PC-9 (cell line): ENCODE results near the gene CLNK. TPM values are rescaled to one million over a fixed set of nuclear protein-coding genes. Genes with fewer than 3 reads are reported as not detected.
A peak's percentile ranks its signal among the peaks of the same experiment; 100 is the strongest.

ENCODE experiments used
- Bru-seq: library from RNA; stranded (reverse); fragments of 400-500 nt; gene quantifications from one replicate; lab custom pipeline; 2021; lab: Mats Ljungman, UMichigan
- BruChase-seq, 2 experiments: library from RNA; stranded (reverse); fragments of 400-500 nt; gene quantifications; one replicate each; lab custom pipeline; 2021; lab: Mats Ljungman, UMichigan
- BruUV-seq: library from RNA; stranded (reverse); fragments of 400-500 nt; replicated peaks from 2 replicates; lab custom pipeline; 2021; lab: Mats Ljungman, UMichigan
- CTCF ChIA-PET: fragments of 300-600 bp; sonication (Branson Sonifier 250); formaldehyde crosslinking; loops from one replicate; lab custom pipeline; 2022; ENCODE audit warnings: antibody characterized with exemption; lab: Charles Lee
- POLR2A ChIA-PET: fragments of 300-600 bp; sonication (Branson Sonifier 250); formaldehyde crosslinking; loops from one replicate; lab custom pipeline; 2022; ENCODE audit warnings: antibody characterized with exemption; ENCODE audit not compliant: unreplicated experiment; lab: Charles Lee
- DNase-seq, 2 experiments: peaks; one replicate each; pipeline versions ENCODE4 v3.0.0 to v3.0.0-alpha.2; 2015 to 2022; ENCODE audit warnings: mixed read lengths in 1 of 2
- H2AFZ ChIP-seq: fragments of 200-600 bp; sonication (generic); 2 replicates; pipeline ENCODE4 v1.8.1; 2017; ENCODE audit warnings: antibody characterized with exemption
- H3F3A ChIP-seq: fragments of 200-600 bp; sonication (generic); 2 replicates; pipeline ENCODE4 v1.8.1; 2017; ENCODE audit warnings: antibody characterized with exemption, mild to moderate bottlenecking, low read depth; ENCODE audit not compliant: insufficient read depth
- H3K27ac ChIP-seq: fragments of 200-600 bp; sonication (generic); 2 replicates; pipeline ENCODE4 v1.6.1; 2016; ENCODE audit warnings: mixed run types
- H3K27me3 ChIP-seq: fragments of 200-600 bp; sonication (generic); 2 replicates; pipeline ENCODE4 v1.6.1; 2016; ENCODE audit warnings: low read depth, mixed run types; ENCODE audit not compliant: insufficient read depth
- H3K36me3 ChIP-seq: fragments of 200-600 bp; sonication (generic); 2 replicates; pipeline ENCODE4 v1.6.1; 2016; ENCODE audit warnings: low read depth, mixed run types
- H3K4me1 ChIP-seq: fragments of 200-600 bp; sonication (generic); replicated peaks from 2 replicates; pipeline ENCODE4 v1.6.1; 2016; ENCODE audit warnings: mixed run types; ENCODE audit not compliant: insufficient read depth
- H3K4me2 ChIP-seq: fragments of 200-600 bp; sonication (generic); 2 replicates; pipeline ENCODE4 v1.6.1; 2017; ENCODE audit warnings: mixed run types
- H3K4me3 ChIP-seq: fragments of 200-600 bp; sonication (generic); 2 replicates; pipeline ENCODE4 v1.6.1; 2016; ENCODE audit warnings: mixed run types
- H3K79me2 ChIP-seq: fragments of 200-600 bp; sonication (generic); 2 replicates; pipeline ENCODE4 v1.6.1; 2017; ENCODE audit warnings: low read depth, mixed run types
- H3K9me2 ChIP-seq: fragments of 200-600 bp; sonication (generic); 2 replicates; pipeline ENCODE4 v1.8.1; 2017; ENCODE audit warnings: mild to moderate bottlenecking; ENCODE audit not compliant: insufficient read depth
- H3K9me3 ChIP-seq: fragments of 200-600 bp; sonication (generic); 2 replicates; pipeline ENCODE4 v1.8.1; 2016; ENCODE audit warnings: low read depth; ENCODE audit not compliant: insufficient read depth
- H4K20me1 ChIP-seq: fragments of 200-600 bp; sonication (generic); 2 replicates; pipeline ENCODE4 v1.8.1; 2017; ENCODE audit not compliant: insufficient read depth
- EZH2 ChIP-seq: fragments of 200-600 bp; sonication (generic); IDR thresholded peaks from 2 replicates; pipeline ENCODE4 v1.8.0; 2017; ENCODE audit warnings: antibody characterized with exemption, low read depth
- intact Hi-C: fragments of 100-400 bp; cut with micrococcal nuclease; formaldehyde crosslinking; loops from one replicate; pipeline ENCODE4 v1.10.0; 2022; ENCODE audit not compliant: unreplicated experiment
- long read RNA-seq: library from polyadenylated mRNA; stranded (forward); transcript quantifications from one replicate; pipeline ENCODE4 v2.0.0, GENCODE V29; 2022
- total RNA-seq: library from RNA; stranded (reverse); gene quantifications from 2 replicates; pipeline ENCODE4 v1.2.3, GENCODE V29; 2021
- TF ChIP-seq, protein P1 (sequence below): fragments of 200-600 bp; sonication (generic); conservative IDR thresholded peaks from 2 replicates; pipeline ENCODE4 v1.6.1; 2017; ENCODE audit warnings: mixed run types, antibody characterized with exemption, mild to moderate bottlenecking, moderate library complexity

Gene CLNK, protein sequence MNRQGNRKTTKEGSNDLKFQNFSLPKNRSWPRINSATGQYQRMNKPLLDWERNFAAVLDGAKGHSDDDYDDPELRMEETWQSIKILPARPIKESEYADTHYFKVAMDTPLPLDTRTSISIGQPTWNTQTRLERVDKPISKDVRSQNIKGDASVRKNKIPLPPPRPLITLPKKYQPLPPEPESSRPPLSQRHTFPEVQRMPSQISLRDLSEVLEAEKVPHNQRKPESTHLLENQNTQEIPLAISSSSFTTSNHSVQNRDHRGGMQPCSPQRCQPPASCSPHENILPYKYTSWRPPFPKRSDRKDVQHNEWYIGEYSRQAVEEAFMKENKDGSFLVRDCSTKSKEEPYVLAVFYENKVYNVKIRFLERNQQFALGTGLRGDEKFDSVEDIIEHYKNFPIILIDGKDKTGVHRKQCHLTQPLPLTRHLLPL
- not detected in 2 replicates for total RNA-seq
- percentile 5 among the genes with signal in this experiment for Bru-seq, nascent RNA
- percentile 0 among the genes with signal in this experiment for BruChase-seq, experiment 1, labeled RNA remaining after a 2-hour chase
- percentile 3 among the genes with signal in this experiment for BruChase-seq, experiment 2, labeled RNA remaining after a 6-hour chase
- long read RNA-seq = 0 reads

DNA sequence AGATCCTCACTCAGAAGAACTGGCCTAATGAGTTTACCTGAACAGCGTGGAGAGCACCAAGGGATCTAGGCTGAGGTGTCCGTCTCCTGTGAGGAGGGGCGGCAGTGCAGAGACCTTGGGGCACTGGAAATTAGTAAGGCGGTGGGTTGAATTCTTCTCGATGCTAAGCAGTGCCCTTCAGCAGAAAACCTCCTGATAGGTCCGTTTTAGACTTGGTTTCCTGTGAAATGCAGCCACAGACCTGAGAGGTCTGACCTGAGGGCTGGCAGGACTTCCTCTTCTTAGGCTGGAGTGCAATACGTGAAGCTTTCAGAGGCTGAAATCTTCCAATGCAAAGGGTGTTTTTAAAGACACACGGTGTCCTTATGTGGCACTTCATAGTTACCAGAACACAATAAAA lies at the start of gene CLNK:
TSS of gene CLNK (minus strand) at position 138 of the 400 bp plus-strand sequence. CDS start 16,899 bp downstream, outside the sequence.
- Histone ChIP-seq H3K9me2 (no peaks in the 10 kb centered on the region), H3K4me2 (no peak within 1 kb of the TSS), H3K4me1 (no peaks in the 10 kb centered on the region), H3K27ac (no peak within 1 kb of the TSS), H4K20me1 (no peaks in the 10 kb centered on the region), H3K27me3 (no peaks in the 10 kb centered on the region), H3K36me3 (no peaks in the 10 kb centered on the region), H2AFZ (no peak within 1 kb of the TSS), H3F3A (no peaks in the 10 kb centered on the region), H3K9me3 (no peaks in the 10 kb centered on the region), H3K79me2 (no peaks in the 10 kb centered on the region), H3K4me3 (no peak within 1 kb of the TSS)
- intact Hi-C loops = no loop called here
- ChIA-PET CTCF (no interaction called here), POLR2A (no interaction called here)
- no TSS peak for BruUV-seq
- DNase-seq = no peak
- TF ChIP-seq, protein P1, sequence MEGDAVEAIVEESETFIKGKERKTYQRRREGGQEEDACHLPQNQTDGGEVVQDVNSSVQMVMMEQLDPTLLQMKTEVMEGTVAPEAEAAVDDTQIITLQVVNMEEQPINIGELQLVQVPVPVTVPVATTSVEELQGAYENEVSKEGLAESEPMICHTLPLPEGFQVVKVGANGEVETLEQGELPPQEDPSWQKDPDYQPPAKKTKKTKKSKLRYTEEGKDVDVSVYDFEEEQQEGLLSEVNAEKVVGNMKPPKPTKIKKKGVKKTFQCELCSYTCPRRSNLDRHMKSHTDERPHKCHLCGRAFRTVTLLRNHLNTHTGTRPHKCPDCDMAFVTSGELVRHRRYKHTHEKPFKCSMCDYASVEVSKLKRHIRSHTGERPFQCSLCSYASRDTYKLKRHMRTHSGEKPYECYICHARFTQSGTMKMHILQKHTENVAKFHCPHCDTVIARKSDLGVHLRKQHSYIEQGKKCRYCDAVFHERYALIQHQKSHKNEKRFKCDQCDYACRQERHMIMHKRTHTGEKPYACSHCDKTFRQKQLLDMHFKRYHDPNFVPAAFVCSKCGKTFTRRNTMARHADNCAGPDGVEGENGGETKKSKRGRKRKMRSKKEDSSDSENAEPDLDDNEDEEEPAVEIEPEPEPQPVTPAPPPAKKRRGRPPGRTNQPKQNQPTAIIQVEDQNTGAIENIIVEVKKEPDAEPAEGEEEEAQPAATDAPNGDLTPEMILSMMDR = no peak
- no peak for TF ChIP-seq EZH2

DNA sequence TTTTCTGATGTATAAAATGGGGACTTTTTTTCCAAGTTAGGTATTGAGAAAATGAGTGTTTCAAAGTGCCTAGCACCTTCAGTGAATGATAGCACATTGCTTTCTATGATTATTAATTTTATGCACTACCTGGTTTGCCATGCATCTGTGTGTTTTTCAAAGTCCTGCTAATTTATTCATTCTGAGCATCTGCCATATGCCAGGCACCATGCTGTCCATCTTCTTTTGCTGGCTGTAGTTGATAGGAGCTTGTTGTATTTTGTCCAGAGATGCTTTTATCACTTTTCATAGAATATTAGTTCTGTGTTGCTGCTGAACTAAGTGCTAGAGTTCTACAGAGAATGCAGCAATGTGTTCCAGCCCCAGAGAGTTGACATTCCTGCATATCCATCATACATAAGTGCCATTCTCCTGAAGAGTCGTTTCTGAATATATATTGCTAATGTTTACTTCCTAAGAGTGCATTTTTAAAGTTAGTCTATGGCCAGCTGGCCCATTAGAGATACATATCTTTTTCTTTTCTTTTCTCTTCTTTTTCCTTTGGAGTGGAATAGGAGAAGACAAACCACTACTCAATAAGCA lies 49.0 kb upstream of the CLNK start:
- Histone ChIP-seq H3K79me2 (no peaks in the 10 kb centered on the region), H3K27me3 (no peaks in the 10 kb centered on the region), H4K20me1 (no peaks in the 10 kb centered on the region), H3F3A (no peaks in the 10 kb centered on the region), H3K4me3 (no peak overlapping the region), H3K4me1 (no peaks in the 10 kb centered on the region), H3K27ac (no peak overlapping the region), H2AFZ (no peak overlapping the region), H3K9me2 (no peaks in the 10 kb centered on the region), H3K4me2 (no peak overlapping the region), H3K36me3 (no peaks in the 10 kb centered on the region), H3K9me3 (no peaks in the 10 kb centered on the region)
- intact Hi-C loops = no loop called here
- no TSS peak for BruUV-seq
- CTCF ChIA-PET = no interaction called here
- no peak for TF ChIP-seq EZH2
- TF ChIP-seq, protein P1 = no peak
- POLR2A ChIA-PET = no interaction called here
- DNase-seq = no peak

DNA sequence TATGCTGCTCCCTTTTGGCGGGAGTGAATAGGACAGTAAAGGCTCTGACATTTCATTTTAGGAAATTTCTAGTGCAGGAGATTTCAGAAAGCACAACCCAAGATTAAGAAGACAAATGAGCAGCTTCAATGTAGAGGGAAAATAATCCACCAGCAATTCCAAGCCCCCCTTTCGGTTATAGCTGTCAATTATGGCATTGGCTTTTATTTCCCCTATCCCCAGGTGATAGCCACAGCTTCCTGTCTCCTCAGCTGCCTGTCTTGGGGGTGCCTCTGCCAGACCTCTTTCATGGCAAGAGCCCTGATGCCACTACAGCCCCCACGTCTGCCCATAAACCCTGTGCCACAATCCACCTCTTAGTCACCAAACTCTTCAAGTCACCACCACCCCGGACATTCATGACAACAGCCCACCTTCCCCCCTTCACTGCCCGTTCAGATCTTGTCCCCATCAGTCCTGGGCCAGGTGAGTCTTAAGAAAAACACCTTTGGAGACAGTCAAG lies 48.4 kb upstream of the CLNK start:
- H3K9me3 ChIP-seq = no peaks in the 10 kb centered on the region
- no peaks in the 10 kb centered on the region for H3K36me3 ChIP-seq
- H3K4me1 ChIP-seq = no peaks in the 10 kb centered on the region
- no peak overlapping the region for H3K4me3 ChIP-seq
- POLR2A ChIA-PET = no interaction called here
- no peaks in the 10 kb centered on the region for H3K27me3 ChIP-seq
- H2AFZ ChIP-seq = no peak overlapping the region
- H3K4me2 ChIP-seq = no peak overlapping the region
- BruUV-seq = no TSS peak
- no peaks in the 10 kb centered on the region for H3F3A ChIP-seq
- TF ChIP-seq EZH2 = no peak
- TF ChIP-seq, protein P1 = no peak
- H4K20me1 ChIP-seq = no peaks in the 10 kb centered on the region
- CTCF ChIA-PET = no interaction called here
- H3K79me2 ChIP-seq = no peaks in the 10 kb centered on the region
- no peak overlapping the region for H3K27ac ChIP-seq
- H3K9me2 ChIP-seq = no peaks in the 10 kb centered on the region
- intact Hi-C loops = no loop called here
- DNase-seq = no peak
